KMS-11 (cell line): ENCODE results near the gene NT5DC1.

ENCODE experiments used
- H2AFZ ChIP-seq: fragments of 200-600 bp; sonication (generic); 2 replicates; pipeline ENCODE4 v1.6.1; 2016; ENCODE audit warnings: antibody characterized with exemption, mixed run types, low read depth
- H3K27ac ChIP-seq: fragments of 200-600 bp; sonication (generic); 2 replicates; pipeline ENCODE4 v1.6.1; 2016; ENCODE audit warnings: mild to moderate bottlenecking, mixed run types
- H3K27me3 ChIP-seq: fragments of 200-600 bp; sonication (generic); 2 replicates; pipeline ENCODE4 v1.6.1; 2017; ENCODE audit warnings: mild to moderate bottlenecking, low read depth, mixed run types, moderate library complexity; ENCODE audit not compliant: insufficient read depth
- H3K36me3 ChIP-seq: fragments of 200-600 bp; sonication (generic); 2 replicates; pipeline ENCODE4 v1.6.1; 2017; ENCODE audit warnings: mild to moderate bottlenecking, mixed run types; ENCODE audit not compliant: insufficient read depth
- H3K4me1 ChIP-seq: fragments of 200-600 bp; sonication (generic); 2 replicates; pipeline ENCODE4 v1.6.1; 2016; ENCODE audit warnings: mild to moderate bottlenecking, low read depth, mixed run types; ENCODE audit not compliant: poor library complexity, severe bottlenecking
- H3K4me2 ChIP-seq: fragments of 200-600 bp; sonication (generic); 2 replicates; pipeline ENCODE4 v1.7.0; 2016; ENCODE audit warnings: mild to moderate bottlenecking, mixed run types
- H3K4me3 ChIP-seq: fragments of 200-600 bp; sonication (generic); IDR thresholded peaks from 2 replicates; pipeline ENCODE4 v1.6.1; 2017; ENCODE audit warnings: low read depth, low read length, mixed read lengths; ENCODE audit not compliant: insufficient read depth
- H3K79me2 ChIP-seq: fragments of 200-600 bp; sonication (generic); 2 replicates; pipeline ENCODE4 v1.6.1; 2016; ENCODE audit warnings: low read depth, mixed run types; ENCODE audit not compliant: insufficient read depth
- H3K9ac ChIP-seq: fragments of 200-600 bp; sonication (generic); 2 replicates; pipeline ENCODE4 v1.6.1; 2016; ENCODE audit warnings: mild to moderate bottlenecking, mixed run types
- H4K20me1 ChIP-seq: fragments of 200-600 bp; sonication (generic); 2 replicates; pipeline ENCODE4 v1.6.1; 2016; ENCODE audit warnings: mild to moderate bottlenecking, mixed run types; ENCODE audit not compliant: insufficient read depth
- CTCF ChIP-seq: fragments of 200-600 bp; sonication (generic); conservative IDR thresholded peaks from 2 replicates; pipeline ENCODE4 v1.6.1; 2017; ENCODE audit warnings: low read depth, mild to moderate bottlenecking, antibody characterized with exemption, low read length, moderate library complexity, mixed read lengths

Gene NT5DC1

GRCh38 chr6:116154887-116155286 lies 54.2 kb downstream of the NT5DC1 start:
- TF ChIP-seq CTCF: no peak
- no peak overlapping the region for H2AFZ ChIP-seq
- no peak overlapping the region for H3K27ac ChIP-seq
- H3K4me2 ChIP-seq: no peak overlapping the region
- H3K79me2 ChIP-seq: no peaks in the 10 kb centered on the region
- no peaks in the 10 kb centered on the region for H3K36me3 ChIP-seq
- H4K20me1 ChIP-seq: no peaks in the 10 kb centered on the region
- no peak overlapping the region for H3K4me3 ChIP-seq
- H3K9ac ChIP-seq: no peak overlapping the region
- no peaks in the 10 kb centered on the region for H3K4me1 ChIP-seq
- H3K27me3 ChIP-seq: no peaks in the 10 kb centered on the region

GRCh38 chr6:116156405-116157326 lies 56.0 kb downstream of the NT5DC1 start:
- no peak overlapping the region for H2AFZ ChIP-seq
- H3K27ac ChIP-seq: no peak overlapping the region
- no peaks in the 10 kb centered on the region for H4K20me1 ChIP-seq
- H3K36me3 ChIP-seq: no peaks in the 10 kb centered on the region
- TF ChIP-seq CTCF: no peak
- no peak overlapping the region for H3K4me3 ChIP-seq
- no peaks in the 10 kb centered on the region for H3K4me1 ChIP-seq
- H3K27me3 ChIP-seq: no peaks in the 10 kb centered on the region
- H3K9ac ChIP-seq: no peak overlapping the region
- H3K79me2 ChIP-seq: no peaks in the 10 kb centered on the region
- H3K4me2 ChIP-seq: no peak overlapping the region

- H3K9ac ChIP-seq: no peak overlapping the region
- no peak overlapping the region for H2AFZ ChIP-seq
- no peak for TF ChIP-seq CTCF
- no peak overlapping the region for H3K4me2 ChIP-seq
- H3K79me2 ChIP-seq: no peaks in the 10 kb centered on the region
- H3K4me3 ChIP-seq: no peak overlapping the region
- H3K27me3 ChIP-seq: no peaks in the 10 kb centered on the region
- no peak overlapping the region for H3K27ac ChIP-seq
- H3K4me1 ChIP-seq: no peaks in the 10 kb centered on the region
- no peaks in the 10 kb centered on the region for H4K20me1 ChIP-seq
- H3K36me3 ChIP-seq: no peaks in the 10 kb centered on the region
Measured at GRCh38 chr6:116157391-116157790, 56.7 kb downstream of the NT5DC1 start.

GRCh38 chr6:116158641-116159040 lies 58.0 kb downstream of the NT5DC1 start:
- H3K4me3 ChIP-seq: no peak overlapping the region
- H4K20me1 ChIP-seq: no peaks in the 10 kb centered on the region
- H3K36me3 ChIP-seq: no peaks in the 10 kb centered on the region
- no peak for TF ChIP-seq CTCF
- no peak overlapping the region for H3K27ac ChIP-seq
- no peaks in the 10 kb centered on the region for H3K27me3 ChIP-seq
- H3K79me2 ChIP-seq: no peaks in the 10 kb centered on the region
- H3K4me1 ChIP-seq: no peaks in the 10 kb centered on the region
- no peak overlapping the region for H3K9ac ChIP-seq
- H2AFZ ChIP-seq: no peak overlapping the region
- H3K4me2 ChIP-seq: no peak overlapping the region
